Activated CD8-positive, alpha-beta T cell treated with anti-CD3 and anti-CD28 coated beads for 36 hours (primary cell): ENCODE data around the gene RAPGEF2. TPM values are rescaled to one million over a fixed set of nuclear protein-coding genes. Genes with fewer than 3 reads are reported as not detected.

ENCODE experiments used
- ATAC-seq: fragments of 200-7000 bp; cut with Tn5 transposase; one replicate; pipeline ENCODE4 v1.10.0; 2021; ENCODE audit warnings: mild to moderate bottlenecking, moderate library complexity
- CTCF ChIA-PET: fragments of 350-600 bp; sonication (Branson Sonifier 250); formaldehyde crosslinking; loops from one replicate; lab custom pipeline; 2021; ENCODE audit warnings: antibody characterized with exemption; lab: Charles Lee
- POLR2A ChIA-PET: fragments of 350-600 bp; sonication (Branson Sonifier 250); formaldehyde crosslinking; loops from one replicate; lab custom pipeline; 2021; ENCODE audit warnings: antibody characterized with exemption; lab: Charles Lee
- DNase-seq: peaks from one replicate; pipeline ENCODE4 v3.0.0-alpha.2; 2020
- H3K27ac Mint-ChIP-seq: one replicate; pipeline ENCODE4 v1.8.0; 2021; ENCODE audit warnings: mild to moderate bottlenecking, mixed read lengths
- H3K27me3 Mint-ChIP-seq: one replicate; pipeline ENCODE4 v1.8.0; 2021; ENCODE audit warnings: mixed read lengths
- H3K36me3 Mint-ChIP-seq: one replicate; pipeline ENCODE4 v1.8.0; 2021; ENCODE audit warnings: low read depth, mixed read lengths
- H3K4me1 Mint-ChIP-seq: one replicate; pipeline ENCODE4 v1.8.0; 2021; ENCODE audit warnings: low read depth, mixed read lengths
- H3K4me3 Mint-ChIP-seq: one replicate; pipeline ENCODE4 v1.8.0; 2021; ENCODE audit warnings: mild to moderate bottlenecking, moderate library complexity, mixed read lengths
- H3K9me3 Mint-ChIP-seq: one replicate; pipeline ENCODE4 v1.8.0; 2021; ENCODE audit warnings: mixed read lengths
- intact Hi-C: fragments of 100-400 bp; cut with micrococcal nuclease; formaldehyde crosslinking; loops from one replicate; pipeline ENCODE4 v1.10.0; 2022
- total RNA-seq, 2 experiments: library from RNA; stranded (reverse); gene quantifications; one replicate each; pipeline ENCODE4 v1.2.3, GENCODE V29; 2021
- TF ChIP-seq, protein P1 (sequence below): fragments of 200-600 bp; IDR thresholded peaks from one replicate; pipeline ENCODE4 v1.8.0; 2022; ENCODE audit warnings: antibody characterized with exemption, mild to moderate bottlenecking

Gene RAPGEF2
- total RNA-seq, 2 experiments from 2014 or later: 13.7 to 14.8 TPM

- no peak overlapping the region for H3K27ac Mint-ChIP-seq
- TF ChIP-seq, protein P1, sequence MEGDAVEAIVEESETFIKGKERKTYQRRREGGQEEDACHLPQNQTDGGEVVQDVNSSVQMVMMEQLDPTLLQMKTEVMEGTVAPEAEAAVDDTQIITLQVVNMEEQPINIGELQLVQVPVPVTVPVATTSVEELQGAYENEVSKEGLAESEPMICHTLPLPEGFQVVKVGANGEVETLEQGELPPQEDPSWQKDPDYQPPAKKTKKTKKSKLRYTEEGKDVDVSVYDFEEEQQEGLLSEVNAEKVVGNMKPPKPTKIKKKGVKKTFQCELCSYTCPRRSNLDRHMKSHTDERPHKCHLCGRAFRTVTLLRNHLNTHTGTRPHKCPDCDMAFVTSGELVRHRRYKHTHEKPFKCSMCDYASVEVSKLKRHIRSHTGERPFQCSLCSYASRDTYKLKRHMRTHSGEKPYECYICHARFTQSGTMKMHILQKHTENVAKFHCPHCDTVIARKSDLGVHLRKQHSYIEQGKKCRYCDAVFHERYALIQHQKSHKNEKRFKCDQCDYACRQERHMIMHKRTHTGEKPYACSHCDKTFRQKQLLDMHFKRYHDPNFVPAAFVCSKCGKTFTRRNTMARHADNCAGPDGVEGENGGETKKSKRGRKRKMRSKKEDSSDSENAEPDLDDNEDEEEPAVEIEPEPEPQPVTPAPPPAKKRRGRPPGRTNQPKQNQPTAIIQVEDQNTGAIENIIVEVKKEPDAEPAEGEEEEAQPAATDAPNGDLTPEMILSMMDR: no peak
- H3K36me3 Mint-ChIP-seq: peaks cover 4% of the 10 kb centered on the region
- ChIA-PET CTCF (interaction anchor here (0.8 kb wide), 1 partner anchor 20 kb away, joined by 3 read pairs; no protein-coding TSS in a partner anchor), POLR2A (interaction anchor here (1.2 kb wide), 1 partner anchor 8 kb away, joined by 7 read pairs; no protein-coding TSS in a partner anchor)
- H3K4me3 Mint-ChIP-seq: no peak overlapping the region
- intact Hi-C loops: no loop called here
- peaks cover 22% of the 10 kb centered on the region for H3K4me1 Mint-ChIP-seq
- ATAC-seq (no peak), DNase-seq (no peak)
- H3K9me3 Mint-ChIP-seq: peaks cover 3% of the 10 kb centered on the region
- no peaks in the 10 kb centered on the region for H3K27me3 Mint-ChIP-seq
Observed at GRCh38 chr4:159117564-159117963, 14.7 kb downstream of the RAPGEF2 start.

DNA sequence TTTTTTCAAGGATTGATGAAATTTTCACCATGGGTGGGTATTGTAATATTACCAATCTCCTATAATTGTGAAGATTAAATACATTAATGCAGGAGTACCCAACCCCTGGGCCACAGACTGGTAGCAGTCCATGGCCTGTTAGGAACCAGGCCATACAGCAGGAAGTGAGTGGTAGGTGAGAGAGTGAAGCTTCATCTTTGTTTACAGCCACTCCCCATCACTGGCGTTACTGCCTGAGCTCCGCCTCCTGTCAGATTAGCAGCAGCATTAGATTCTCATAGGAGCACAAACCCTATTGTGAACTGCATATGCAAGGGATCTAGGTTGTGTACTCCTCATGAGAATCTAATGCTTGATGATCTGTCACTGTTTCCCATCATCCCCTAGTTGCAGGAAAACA, 15.1 kb downstream of the RAPGEF2 start:
- Mint-ChIP-seq H3K4me3 (no peak overlapping the region), H3K4me1 (peaks cover 22% of the 10 kb centered on the region), H3K9me3 (peaks cover 3% of the 10 kb centered on the region), H3K27ac (no peak overlapping the region), H3K36me3 (peaks cover 4% of the 10 kb centered on the region), H3K27me3 (no peaks in the 10 kb centered on the region)
- TF ChIP-seq, protein P1: no peak
- ATAC-seq: peak; percentile 70
- ChIA-PET POLR2A (interaction anchor here (1.2 kb wide), 1 partner anchor 8 kb away, joined by 7 read pairs; no protein-coding TSS in a partner anchor), CTCF (no interaction called here)
- no peak for DNase-seq
- intact Hi-C loops: no loop called here

DNA sequence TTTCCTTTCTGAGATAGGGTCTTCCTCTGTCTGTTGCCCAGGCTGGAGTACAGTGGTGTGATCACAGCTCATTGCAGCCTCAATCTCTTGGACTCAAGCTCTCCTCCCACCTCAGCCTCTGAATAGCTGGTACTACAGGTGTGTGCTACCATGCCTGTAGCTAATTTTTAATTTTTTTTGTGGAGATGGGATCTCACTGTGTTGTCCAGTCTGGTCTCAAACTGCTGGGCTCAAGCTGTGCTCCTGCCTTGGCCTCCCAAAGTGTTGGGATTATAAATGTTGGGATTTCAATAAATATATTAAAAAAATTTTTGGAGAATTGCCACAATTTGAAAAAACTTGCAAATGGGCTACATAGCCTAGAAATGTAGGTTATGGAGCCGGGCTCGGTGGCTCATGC, 18.5 kb downstream of the RAPGEF2 start:
- Mint-ChIP-seq H3K9me3 (no peaks in the 10 kb centered on the region), H3K4me1 (peaks cover 17% of the 10 kb centered on the region), H3K36me3 (peaks cover 1% of the 10 kb centered on the region), H3K27me3 (no peaks in the 10 kb centered on the region), H3K4me3 (no peak overlapping the region), H3K27ac (no peak overlapping the region)
- ChIA-PET CTCF (interaction anchor here (1.6 kb wide), 1 partner anchor 14 kb away, joined by 6 read pairs; no protein-coding TSS in a partner anchor), POLR2A (interaction anchor here (1.0 to 1.3 kb wide), 2 partner anchors 20 to 32 kb away, joined by 3 read pairs; no protein-coding TSS in a partner anchor)
- ATAC-seq: no peak
- intact Hi-C loops: no loop called here
- no peak for DNase-seq
- TF ChIP-seq, protein P1: no peak

- peaks cover 25% of the 10 kb centered on the region for H3K4me1 Mint-ChIP-seq
- no peak overlapping the region for H3K4me3 Mint-ChIP-seq
- TF ChIP-seq, protein P1: no peak
- H3K9me3 Mint-ChIP-seq: no peaks in the 10 kb centered on the region
- intact Hi-C loops: no loop called here
- DNase-seq (no peak), ATAC-seq (no peak)
- peaks cover 1% of the 10 kb centered on the region for H3K36me3 Mint-ChIP-seq
- ChIA-PET POLR2A (no interaction called here), CTCF (no interaction called here)
- H3K27me3 Mint-ChIP-seq: no peaks in the 10 kb centered on the region
- no peak overlapping the region for H3K27ac Mint-ChIP-seq
Observed at GRCh38 chr4:159126716-159127115, 23.8 kb downstream of the RAPGEF2 start.

DNA sequence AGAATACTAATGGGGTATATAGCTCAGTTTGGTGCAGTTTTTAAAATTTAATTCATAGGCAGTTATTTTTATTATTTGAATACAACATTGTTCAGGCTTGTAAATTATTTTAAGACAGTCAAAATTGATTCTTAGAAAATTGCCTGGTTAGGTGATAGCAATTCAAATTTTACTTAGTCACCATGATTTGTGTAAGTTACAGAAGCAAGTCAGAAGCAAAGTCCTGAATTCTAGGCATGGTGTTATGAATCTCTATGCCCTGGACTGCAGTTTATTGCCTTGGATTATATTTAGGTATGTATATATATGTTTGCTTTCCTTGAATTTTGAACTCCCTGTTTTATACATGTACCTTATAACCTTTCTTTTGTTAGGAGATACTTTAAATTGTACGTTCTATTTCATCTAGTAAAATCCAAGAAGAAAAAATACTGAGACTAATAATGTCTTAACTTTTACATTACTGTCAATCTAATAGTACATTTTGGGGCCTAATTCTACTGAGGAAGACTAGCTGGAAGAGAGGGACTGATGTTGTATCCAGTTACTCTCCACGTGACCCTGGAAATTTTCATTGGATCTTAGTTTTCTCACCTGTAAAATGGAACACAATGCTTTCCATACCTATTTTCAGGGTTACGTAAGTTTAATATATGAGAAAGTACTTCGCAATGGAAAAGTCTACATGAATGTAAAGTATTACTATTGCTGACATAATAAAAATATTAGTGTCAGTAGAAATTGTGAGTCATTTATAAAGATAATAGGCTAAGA, 25.1 kb downstream of the RAPGEF2 start:
- no peaks in the 10 kb centered on the region for H3K9me3 Mint-ChIP-seq
- H3K36me3 Mint-ChIP-seq: peaks cover 1% of the 10 kb centered on the region
- intact Hi-C loops: no loop called here
- ChIA-PET POLR2A (no interaction called here), CTCF (interaction anchor here (1.1 kb wide), 1 partner anchor 75 kb away, joined by 3 read pairs; no protein-coding TSS in a partner anchor)
- peaks cover 27% of the 10 kb centered on the region for H3K4me1 Mint-ChIP-seq
- TF ChIP-seq, protein P1: no peak
- no peaks in the 10 kb centered on the region for H3K27me3 Mint-ChIP-seq
- no peak overlapping the region for H3K4me3 Mint-ChIP-seq
- ATAC-seq (no peak), DNase-seq (no peak)
- no peak overlapping the region for H3K27ac Mint-ChIP-seq
